ENCODE measurements around the gene OR13A1. TPM values are rescaled to one million over a fixed set of nuclear protein-coding genes. Genes with fewer than 3 reads are reported as not detected.

The OR13A1 gene
- total and polyA plus RNA-seq, 2 donors (not counting 1 experiment from before 2014, with no cell fraction given) = 2.3 to 5.8 TPM

- H2AFZ ChIP-seq (ENCODE audit: insufficient read depth, low read depth, low read length, poor library complexity, severe bottlenecking) = no peak overlapping the region
- CTCF ChIA-PET = no interaction called here
- no peak for ATAC-seq (ENCODE audit: low read depth)
- Mint-ChIP-seq H3K4me1 (no peaks in the 10 kb centered on the region), H3K27ac (no peak overlapping the region), H3K4me3 (no peak overlapping the region), H3K27me3 (no peaks in the 10 kb centered on the region), H3K9me3 (ENCODE audit: insufficient read depth) (no peaks in the 10 kb centered on the region)
- H3K27ac ChIP-seq (ENCODE audit: low read length in 2 of 2) = no peak overlapping the region
- no peaks in the 10 kb centered on the region for H3K36me3 ChIP-seq (replicated peaks in 1 of 2; ENCODE audit: control extremely low read depth in 1 of 2, control insufficient read depth in 1 of 2, extremely low read depth in 1 of 2, insufficient read depth in 2 of 2, low read length in 1 of 2)
- intact Hi-C loops (cut with micrococcal nuclease) = no loop called here
- H3K4me3 ChIP-seq (ENCODE audit: control extremely low read depth in 1 of 5, extremely low read depth in 1 of 5, insufficient read depth in 1 of 5, low read depth in 2 of 5, low read length in 4 of 5) = no peak overlapping the region
- WGBS (ENCODE audit: insufficient coverage) = no CpG with 5 or more reads among the region's 1 CpG
- POLR2A ChIA-PET = no interaction called here
- no peaks in the 10 kb centered on the region for H4K20me1 ChIP-seq (ENCODE audit: control insufficient read depth, insufficient read depth, low read length, poor library complexity, severe bottlenecking)
- H3K79me2 ChIP-seq (ENCODE audit: control insufficient read depth, insufficient read depth, low read length) = no peaks in the 10 kb centered on the region
- H3K4me2 ChIP-seq (replicated peaks; ENCODE audit: low read depth, low read length, poor library complexity, severe bottlenecking) = no peak overlapping the region
- no peaks in the 10 kb centered on the region for H3K4me1 ChIP-seq (ENCODE audit: control insufficient read depth in 2 of 2, insufficient read depth in 2 of 2, low read length in 2 of 2)
- TF ChIP-seq CTCF (IDR thresholded peaks at IDR 0.05) (no peak), EZH2 (IDR thresholded peaks at IDR 0.05; ENCODE audit: borderline replicate concordance, insufficient read depth, low read depth, low read length, poor library complexity, severe bottlenecking) (no peak)
- H3K27me3 ChIP-seq (replicated peaks in 1 of 4; ENCODE audit: control extremely low read depth in 1 of 4, control insufficient read depth in 3 of 4, insufficient read depth in 4 of 4, low read length in 3 of 4) = no peaks in the 10 kb centered on the region
- no peak for DNase-seq
- no peak overlapping the region for H3K9ac ChIP-seq (ENCODE audit: low read length)
- H3K9me3 ChIP-seq (ENCODE audit: control extremely low read depth in 1 of 3, control insufficient read depth in 2 of 3, insufficient read depth in 1 of 3, low read length in 2 of 3) = no peaks in the 10 kb centered on the region
Measured at GRCh38 chr10:45279682-45280081, 35.7 kb downstream of the OR13A1 start.

- intact Hi-C loops (cut with micrococcal nuclease) = no loop called here
Measured at GRCh38 chr10:45278860-45279498, 36.4 kb downstream of the OR13A1 start.

More at GRCh38 chr10:45278860-45279498, 36.4 kb downstream of the OR13A1 start:
- no peak overlapping the region for H3K4me3 Mint-ChIP-seq
- DNase-seq = no peak
- no peaks in the 10 kb centered on the region for H3K9me3 Mint-ChIP-seq (ENCODE audit: insufficient read depth)
- POLR2A ChIA-PET = no interaction called here
- no peak overlapping the region for H3K27ac ChIP-seq (ENCODE audit: low read length in 2 of 2)
- no peaks in the 10 kb centered on the region for H3K27me3 ChIP-seq (replicated peaks in 1 of 4; ENCODE audit: control extremely low read depth in 1 of 4, control insufficient read depth in 3 of 4, insufficient read depth in 4 of 4, low read length in 3 of 4)
- ATAC-seq (ENCODE audit: low read depth) = no peak
- H3K4me2 ChIP-seq (replicated peaks; ENCODE audit: low read depth, low read length, poor library complexity, severe bottlenecking) = no peak overlapping the region
- no peaks in the 10 kb centered on the region for H3K79me2 ChIP-seq (ENCODE audit: control insufficient read depth, insufficient read depth, low read length)
- H3K9me3 ChIP-seq (ENCODE audit: control extremely low read depth in 1 of 3, control insufficient read depth in 2 of 3, insufficient read depth in 1 of 3, low read length in 2 of 3) = no peaks in the 10 kb centered on the region
- no peaks in the 10 kb centered on the region for H4K20me1 ChIP-seq (ENCODE audit: control insufficient read depth, insufficient read depth, low read length, poor library complexity, severe bottlenecking)
- TF ChIP-seq EZH2 (IDR thresholded peaks at IDR 0.05; ENCODE audit: borderline replicate concordance, insufficient read depth, low read depth, low read length, poor library complexity, severe bottlenecking) (no peak), CTCF (IDR thresholded peaks at IDR 0.05) (no peak)
- H3K4me3 ChIP-seq (ENCODE audit: control extremely low read depth in 1 of 5, extremely low read depth in 1 of 5, insufficient read depth in 1 of 5, low read depth in 2 of 5, low read length in 4 of 5) = no peak overlapping the region
- H3K9ac ChIP-seq (ENCODE audit: low read length) = no peak overlapping the region
- 88% methylated on average over 5 of the region's 6 CpGs for WGBS (ENCODE audit: insufficient coverage)
- no peaks in the 10 kb centered on the region for H3K4me1 Mint-ChIP-seq
- no peak overlapping the region for H2AFZ ChIP-seq (ENCODE audit: insufficient read depth, low read depth, low read length, poor library complexity, severe bottlenecking)
- H3K27ac Mint-ChIP-seq = no peak overlapping the region
- H3K36me3 ChIP-seq (replicated peaks in 1 of 2; ENCODE audit: control extremely low read depth in 1 of 2, control insufficient read depth in 1 of 2, extremely low read depth in 1 of 2, insufficient read depth in 2 of 2, low read length in 1 of 2) = no peaks in the 10 kb centered on the region
- H3K27me3 Mint-ChIP-seq = no peaks in the 10 kb centered on the region
- no peaks in the 10 kb centered on the region for H3K4me1 ChIP-seq (ENCODE audit: control insufficient read depth in 2 of 2, insufficient read depth in 2 of 2, low read length in 2 of 2)
- CTCF ChIA-PET = no interaction called here

Data from B cell (primary cell).